GM23338 (cell line): Measurements from ENCODE around the gene H2BK1. TPM values are rescaled to one million over a fixed set of nuclear protein-coding genes. Genes with fewer than 3 reads are reported as not detected.

ENCODE experiments used
- ATAC-seq: fragments of 200-7000 bp; cut with Tn5 transposase; 3 replicates; pipeline ENCODE4 v1.9.1; 2020
- DNase-seq: peaks from one replicate; pipeline ENCODE4 v3.0.0-alpha.2; 2015; ENCODE audit warnings: low spot score
- H2AFZ ChIP-seq: fragments of 200-600 bp; sonication (generic); 2 replicates; pipeline ENCODE4 v1.8.0; 2016; ENCODE audit warnings: antibody characterized with exemption, mild to moderate bottlenecking, moderate library complexity
- H3F3A ChIP-seq: fragments of 200-600 bp; sonication (generic); replicated peaks from 2 replicates; pipeline ENCODE4 v1.8.0; 2017; ENCODE audit warnings: antibody characterized with exemption, mixed run types, low read depth
- H3K27ac ChIP-seq: fragments of 200-600 bp; sonication (generic); 2 replicates; pipeline ENCODE4 v1.6.1; 2016; ENCODE audit warnings: low read depth
- H3K27me3 ChIP-seq: fragments of 200-600 bp; sonication (generic); 2 replicates; pipeline ENCODE4 v1.8.0; 2016; ENCODE audit warnings: mild to moderate bottlenecking, mixed run types, moderate library complexity; ENCODE audit not compliant: insufficient read depth
- H3K36me3 ChIP-seq: fragments of 200-600 bp; sonication (generic); 2 replicates; pipeline ENCODE4 v1.8.0; 2016; ENCODE audit warnings: mild to moderate bottlenecking; ENCODE audit not compliant: insufficient read depth
- H3K4me1 ChIP-seq: fragments of 200-600 bp; sonication (generic); 2 replicates; pipeline ENCODE4 v1.8.0; 2016; ENCODE audit warnings: mild to moderate bottlenecking, moderate library complexity; ENCODE audit not compliant: insufficient read depth
- H3K4me2 ChIP-seq: fragments of 200-600 bp; sonication (generic); 2 replicates; pipeline ENCODE4 v1.7.1; 2017; ENCODE audit warnings: mixed run types
- H3K4me3 ChIP-seq: fragments of 200-600 bp; sonication (generic); 2 replicates; pipeline ENCODE4 v1.6.1; 2016; ENCODE audit warnings: mixed run types
- H3K79me2 ChIP-seq: fragments of 200-600 bp; sonication (generic); replicated peaks from 2 replicates; pipeline ENCODE4 v1.8.0; 2017; ENCODE audit warnings: mild to moderate bottlenecking; ENCODE audit not compliant: insufficient read depth
- H3K9me2 ChIP-seq: fragments of 200-600 bp; sonication (generic); 2 replicates; pipeline ENCODE4 v1.8.0; 2017; ENCODE audit not compliant: insufficient read depth
- H4K20me1 ChIP-seq: fragments of 200-600 bp; sonication (generic); replicated peaks from 2 replicates; pipeline ENCODE4 v1.8.0; 2017; ENCODE audit warnings: mild to moderate bottlenecking; ENCODE audit not compliant: insufficient read depth
- H3K27ac Mint-ChIP-seq: 2 replicates; pipeline ENCODE4 v1.8.0; 2020; ENCODE audit warnings: inconsistent platforms, mild to moderate bottlenecking, moderate library complexity, mixed read lengths
- H3K27me3 Mint-ChIP-seq: 3 replicates; pipeline ENCODE4 v1.8.0; 2022; ENCODE audit warnings: low read depth, mild to moderate bottlenecking, moderate library complexity, mixed read lengths, inconsistent platforms; ENCODE audit not compliant: insufficient read depth, poor library complexity
- H3K36me3 Mint-ChIP-seq: 3 replicates; pipeline ENCODE4 v1.8.0; 2021; ENCODE audit warnings: low read depth, mild to moderate bottlenecking, inconsistent platforms, moderate library complexity, mixed read lengths
- H3K4me1 Mint-ChIP-seq: 3 replicates; pipeline ENCODE4 v1.8.0; 2020; ENCODE audit warnings: mild to moderate bottlenecking, inconsistent platforms, mixed read lengths
- H3K4me3 Mint-ChIP-seq: 3 replicates; pipeline ENCODE4 v1.8.0; 2021; ENCODE audit warnings: moderate library complexity, mild to moderate bottlenecking, inconsistent platforms, mixed read lengths
- H3K9me3 Mint-ChIP-seq: 3 replicates; pipeline ENCODE4 v1.8.0; 2020; ENCODE audit warnings: moderate library complexity, mild to moderate bottlenecking, inconsistent platforms, mixed read lengths
- CREB1 ChIP-seq: fragments of 250-450 bp; sonication (Bioruptor Pico); IDR thresholded peaks from 2 replicates; pipeline ENCODE4 v1.5.0; 2020; ENCODE audit warnings: low read depth, mild to moderate bottlenecking, moderate library complexity
- EZH2phosphoT487 ChIP-seq: fragments of 200-600 bp; sonication (generic); IDR thresholded peaks from one replicate; pipeline ENCODE4 v1.8.1; 2018; ENCODE audit warnings: antibody characterized with exemption; ENCODE audit not compliant: unreplicated experiment
- NANOG ChIP-seq: IDR thresholded peaks from 2 replicates; pipeline ENCODE4 v1.6.1; 2016; ENCODE audit warnings: antibody characterized with exemption, borderline replicate concordance
- STAT1 ChIP-seq: IDR thresholded peaks from one replicate; pipeline ENCODE4 v1.6.1; 2016; ENCODE audit warnings: antibody characterized with exemption; ENCODE audit not compliant: unreplicated experiment
- polyA plus RNA-seq: library from polyadenylated mRNA; unstranded; fragments of >200 nt; fragmentation: Nextera tagmentation; extraction: Ambion mirVana; gene quantifications from 2 replicates; pipeline ENCODE4 v1.2.1, GENCODE V29; 2016
- total RNA-seq: library from RNA; depleted of rRNA; stranded (reverse); fragments of >200 nt; shearing (Covaris generic); gene quantifications from 2 replicates; pipeline ENCODE4 v1.2.3, GENCODE V29; 2014
- TF ChIP-seq, protein P1 (sequence below): IDR thresholded peaks from one replicate; pipeline ENCODE4 v1.6.1; 2018; ENCODE audit warnings: antibody characterized with exemption; ENCODE audit not compliant: unreplicated experiment
- TF ChIP-seq, protein P2 (sequence below), 2 experiments: fragments of 200-600 bp in 1 of 2; sonication (generic) in 1 of 2; conservative IDR thresholded peaks; 2 replicates each; pipeline versions ENCODE4 v1.5.1 to v1.6.1; 2016 to 2017; ENCODE audit warnings: antibody characterized with exemption in 2 of 2, low read depth in 2 of 2, mild to moderate bottlenecking in 2 of 2, moderate library complexity in 1 of 2
- TF ChIP-seq, protein P3 (sequence below): fragments of 250-450 bp; sonication (Bioruptor Pico); IDR thresholded peaks from 2 replicates; pipeline ENCODE4 v1.5.0; 2020; ENCODE audit warnings: mild to moderate bottlenecking, moderate library complexity

H2BK1 gene
- total and polyA plus RNA-seq, 2 experiments from 2014 or later: not detected

DNA sequence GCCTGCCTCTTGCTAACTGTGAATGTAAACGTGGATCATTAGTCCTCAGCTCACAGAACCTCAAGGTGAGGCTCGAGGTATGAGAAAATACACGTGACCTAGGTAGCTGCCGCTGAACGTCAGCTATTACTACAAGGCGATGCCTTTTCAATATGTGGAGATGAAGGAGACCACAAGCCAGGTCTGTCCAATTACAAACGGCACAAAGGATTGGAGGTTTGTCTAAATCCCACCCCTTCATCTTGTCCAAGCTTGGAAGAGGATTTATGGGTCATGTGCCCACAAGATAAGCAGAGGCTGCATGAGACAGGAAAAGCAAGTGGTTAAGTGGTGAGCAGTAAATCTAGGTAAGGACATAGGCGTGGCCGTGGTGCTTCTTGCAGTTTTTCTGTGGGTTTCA, 3.4 kb downstream of the H2BK1 start:
- H3K4me3 Mint-ChIP-seq: no peak overlapping the region
- no peaks in the 10 kb centered on the region for H4K20me1 ChIP-seq
- H3K4me2 ChIP-seq: no peak overlapping the region
- TF ChIP-seq, protein P1, sequence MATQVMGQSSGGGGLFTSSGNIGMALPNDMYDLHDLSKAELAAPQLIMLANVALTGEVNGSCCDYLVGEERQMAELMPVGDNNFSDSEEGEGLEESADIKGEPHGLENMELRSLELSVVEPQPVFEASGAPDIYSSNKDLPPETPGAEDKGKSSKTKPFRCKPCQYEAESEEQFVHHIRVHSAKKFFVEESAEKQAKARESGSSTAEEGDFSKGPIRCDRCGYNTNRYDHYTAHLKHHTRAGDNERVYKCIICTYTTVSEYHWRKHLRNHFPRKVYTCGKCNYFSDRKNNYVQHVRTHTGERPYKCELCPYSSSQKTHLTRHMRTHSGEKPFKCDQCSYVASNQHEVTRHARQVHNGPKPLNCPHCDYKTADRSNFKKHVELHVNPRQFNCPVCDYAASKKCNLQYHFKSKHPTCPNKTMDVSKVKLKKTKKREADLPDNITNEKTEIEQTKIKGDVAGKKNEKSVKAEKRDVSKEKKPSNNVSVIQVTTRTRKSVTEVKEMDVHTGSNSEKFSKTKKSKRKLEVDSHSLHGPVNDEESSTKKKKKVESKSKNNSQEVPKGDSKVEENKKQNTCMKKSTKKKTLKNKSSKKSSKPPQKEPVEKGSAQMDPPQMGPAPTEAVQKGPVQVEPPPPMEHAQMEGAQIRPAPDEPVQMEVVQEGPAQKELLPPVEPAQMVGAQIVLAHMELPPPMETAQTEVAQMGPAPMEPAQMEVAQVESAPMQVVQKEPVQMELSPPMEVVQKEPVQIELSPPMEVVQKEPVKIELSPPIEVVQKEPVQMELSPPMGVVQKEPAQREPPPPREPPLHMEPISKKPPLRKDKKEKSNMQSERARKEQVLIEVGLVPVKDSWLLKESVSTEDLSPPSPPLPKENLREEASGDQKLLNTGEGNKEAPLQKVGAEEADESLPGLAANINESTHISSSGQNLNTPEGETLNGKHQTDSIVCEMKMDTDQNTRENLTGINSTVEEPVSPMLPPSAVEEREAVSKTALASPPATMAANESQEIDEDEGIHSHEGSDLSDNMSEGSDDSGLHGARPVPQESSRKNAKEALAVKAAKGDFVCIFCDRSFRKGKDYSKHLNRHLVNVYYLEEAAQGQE: no peak
- TF ChIP-seq STAT1: no peak
- TF ChIP-seq, protein P2, sequence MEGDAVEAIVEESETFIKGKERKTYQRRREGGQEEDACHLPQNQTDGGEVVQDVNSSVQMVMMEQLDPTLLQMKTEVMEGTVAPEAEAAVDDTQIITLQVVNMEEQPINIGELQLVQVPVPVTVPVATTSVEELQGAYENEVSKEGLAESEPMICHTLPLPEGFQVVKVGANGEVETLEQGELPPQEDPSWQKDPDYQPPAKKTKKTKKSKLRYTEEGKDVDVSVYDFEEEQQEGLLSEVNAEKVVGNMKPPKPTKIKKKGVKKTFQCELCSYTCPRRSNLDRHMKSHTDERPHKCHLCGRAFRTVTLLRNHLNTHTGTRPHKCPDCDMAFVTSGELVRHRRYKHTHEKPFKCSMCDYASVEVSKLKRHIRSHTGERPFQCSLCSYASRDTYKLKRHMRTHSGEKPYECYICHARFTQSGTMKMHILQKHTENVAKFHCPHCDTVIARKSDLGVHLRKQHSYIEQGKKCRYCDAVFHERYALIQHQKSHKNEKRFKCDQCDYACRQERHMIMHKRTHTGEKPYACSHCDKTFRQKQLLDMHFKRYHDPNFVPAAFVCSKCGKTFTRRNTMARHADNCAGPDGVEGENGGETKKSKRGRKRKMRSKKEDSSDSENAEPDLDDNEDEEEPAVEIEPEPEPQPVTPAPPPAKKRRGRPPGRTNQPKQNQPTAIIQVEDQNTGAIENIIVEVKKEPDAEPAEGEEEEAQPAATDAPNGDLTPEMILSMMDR (conservative IDR thresholded peaks at IDR 0.05; ENCODE audit: low read depth in 2 of 2): no peak
- TF ChIP-seq NANOG: no peak
- TF ChIP-seq EZH2phosphoT487: no peak
- TF ChIP-seq, protein P3, sequence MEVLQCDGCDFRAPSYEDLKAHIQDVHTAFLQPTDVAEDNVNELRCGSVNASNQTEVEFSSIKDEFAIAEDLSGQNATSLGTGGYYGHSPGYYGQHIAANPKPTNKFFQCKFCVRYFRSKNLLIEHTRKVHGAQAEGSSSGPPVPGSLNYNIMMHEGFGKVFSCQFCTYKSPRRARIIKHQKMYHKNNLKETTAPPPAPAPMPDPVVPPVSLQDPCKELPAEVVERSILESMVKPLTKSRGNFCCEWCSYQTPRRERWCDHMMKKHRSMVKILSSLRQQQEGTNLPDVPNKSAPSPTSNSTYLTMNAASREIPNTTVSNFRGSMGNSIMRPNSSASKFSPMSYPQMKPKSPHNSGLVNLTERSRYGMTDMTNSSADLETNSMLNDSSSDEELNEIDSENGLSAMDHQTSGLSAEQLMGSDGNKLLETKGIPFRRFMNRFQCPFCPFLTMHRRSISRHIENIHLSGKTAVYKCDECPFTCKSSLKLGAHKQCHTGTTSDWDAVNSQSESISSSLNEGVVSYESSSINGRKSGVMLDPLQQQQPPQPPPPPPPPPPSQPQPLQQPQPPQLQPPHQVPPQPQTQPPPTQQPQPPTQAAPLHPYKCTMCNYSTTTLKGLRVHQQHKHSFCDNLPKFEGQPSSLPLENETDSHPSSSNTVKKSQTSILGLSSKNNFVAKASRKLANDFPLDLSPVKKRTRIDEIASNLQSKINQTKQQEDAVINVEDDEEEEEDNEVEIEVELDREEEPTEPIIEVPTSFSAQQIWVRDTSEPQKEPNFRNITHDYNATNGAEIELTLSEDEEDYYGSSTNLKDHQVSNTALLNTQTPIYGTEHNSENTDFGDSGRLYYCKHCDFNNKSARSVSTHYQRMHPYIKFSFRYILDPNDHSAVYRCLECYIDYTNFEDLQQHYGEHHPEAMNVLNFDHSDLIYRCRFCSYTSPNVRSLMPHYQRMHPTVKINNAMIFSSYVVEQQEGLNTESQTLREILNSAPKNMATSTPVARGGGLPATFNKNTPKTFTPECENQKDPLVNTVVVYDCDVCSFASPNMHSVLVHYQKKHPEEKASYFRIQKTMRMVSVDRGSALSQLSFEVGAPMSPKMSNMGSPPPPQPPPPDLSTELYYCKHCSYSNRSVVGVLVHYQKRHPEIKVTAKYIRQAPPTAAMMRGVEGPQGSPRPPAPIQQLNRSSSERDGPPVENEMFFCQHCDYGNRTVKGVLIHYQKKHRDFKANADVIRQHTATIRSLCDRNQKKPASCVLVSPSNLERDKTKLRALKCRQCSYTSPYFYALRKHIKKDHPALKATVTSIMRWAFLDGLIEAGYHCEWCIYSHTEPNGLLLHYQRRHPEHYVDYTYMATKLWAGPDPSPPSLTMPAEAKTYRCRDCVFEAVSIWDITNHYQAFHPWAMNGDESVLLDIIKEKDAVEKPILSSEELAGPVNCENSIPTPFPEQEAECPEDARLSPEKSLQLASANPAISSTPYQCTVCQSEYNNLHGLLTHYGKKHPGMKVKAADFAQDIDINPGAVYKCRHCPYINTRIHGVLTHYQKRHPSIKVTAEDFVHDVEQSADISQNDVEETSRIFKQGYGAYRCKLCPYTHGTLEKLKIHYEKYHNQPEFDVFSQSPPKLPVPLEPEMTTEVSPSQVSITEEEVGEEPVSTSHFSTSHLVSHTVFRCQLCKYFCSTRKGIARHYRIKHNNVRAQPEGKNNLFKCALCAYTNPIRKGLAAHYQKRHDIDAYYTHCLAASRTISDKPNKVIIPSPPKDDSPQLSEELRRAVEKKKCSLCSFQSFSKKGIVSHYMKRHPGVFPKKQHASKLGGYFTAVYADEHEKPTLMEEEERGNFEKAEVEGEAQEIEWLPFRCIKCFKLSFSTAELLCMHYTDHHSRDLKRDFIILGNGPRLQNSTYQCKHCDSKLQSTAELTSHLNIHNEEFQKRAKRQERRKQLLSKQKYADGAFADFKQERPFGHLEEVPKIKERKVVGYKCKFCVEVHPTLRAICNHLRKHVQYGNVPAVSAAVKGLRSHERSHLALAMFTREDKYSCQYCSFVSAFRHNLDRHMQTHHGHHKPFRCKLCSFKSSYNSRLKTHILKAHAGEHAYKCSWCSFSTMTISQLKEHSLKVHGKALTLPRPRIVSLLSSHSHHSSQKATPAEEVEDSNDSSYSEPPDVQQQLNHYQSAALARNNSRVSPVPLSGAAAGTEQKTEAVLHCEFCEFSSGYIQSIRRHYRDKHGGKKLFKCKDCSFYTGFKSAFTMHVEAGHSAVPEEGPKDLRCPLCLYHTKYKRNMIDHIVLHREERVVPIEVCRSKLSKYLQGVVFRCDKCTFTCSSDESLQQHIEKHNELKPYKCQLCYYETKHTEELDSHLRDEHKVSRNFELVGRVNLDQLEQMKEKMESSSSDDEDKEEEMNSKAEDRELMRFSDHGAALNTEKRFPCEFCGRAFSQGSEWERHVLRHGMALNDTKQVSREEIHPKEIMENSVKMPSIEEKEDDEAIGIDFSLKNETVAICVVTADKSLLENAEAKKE (CRISPR knock-in tag): no peak
- TF ChIP-seq CREB1: no peak
- 0 out of 2 replicates have a peak, but pooled peaks cover 1% of the 10 kb centered on the region for H3K36me3 ChIP-seq
- H3K4me1 ChIP-seq: peaks cover 7% of the 10 kb centered on the region
- H3K4me1 Mint-ChIP-seq: peaks cover 15% of the 10 kb centered on the region
- no peaks in the 10 kb centered on the region for H3K79me2 ChIP-seq
- H3K27me3 Mint-ChIP-seq: peaks cover 22% of the 10 kb centered on the region
- no peak overlapping the region for H3K4me3 ChIP-seq
- ATAC-seq (no peak), DNase-seq (no peak)
- no peaks in the 10 kb centered on the region for H3K9me2 ChIP-seq
- H2AFZ ChIP-seq: no peak overlapping the region
- H3K9me3 Mint-ChIP-seq: no peaks in the 10 kb centered on the region
- no peak overlapping the region for H3K27ac Mint-ChIP-seq
- H3F3A ChIP-seq: no peaks in the 10 kb centered on the region
- H3K36me3 Mint-ChIP-seq: peaks cover 2% of the 10 kb centered on the region; the same call in 1 of the 3 replicates
- H3K27me3 ChIP-seq: no peaks in the 10 kb centered on the region
- H3K27ac ChIP-seq: no peak overlapping the region
